HepG2 (cell line): ENCODE results near the gene PSMC5. TPM values are rescaled to one million over a fixed set of nuclear protein-coding genes. Genes with fewer than 3 reads are reported as not detected.
A peak's percentile ranks its signal among the peaks of the same experiment; 100 is the strongest.

ENCODE experiments used
- ATF7-NPFF ChIP-seq: sonication (generic); formaldehyde crosslinking; IDR thresholded peaks from 2 replicates; pipeline ENCODE4 v1.8.1; 2023; ENCODE audit warnings: mild to moderate bottlenecking, low read depth, missing genetic modification reagents, moderate library complexity
- CCDC6 ChIP-seq: sonication (generic); formaldehyde crosslinking; IDR thresholded peaks from 2 replicates; pipeline ENCODE4 v1.8.1; 2022; ENCODE audit warnings: mild to moderate bottlenecking, missing genetic modification reagents, moderate library complexity
- CEBPB ChIP-seq: IDR thresholded peaks from 2 replicates; pipeline ENCODE4 v1.6.1; 2011; ENCODE audit warnings: low read depth, low read length, improper control_type of control experiment, borderline replicate concordance
- CEBPG ChIP-seq: IDR thresholded peaks from 2 replicates; pipeline ENCODE4 v1.6.1; 2016
- FOXA3 ChIP-seq: IDR thresholded peaks from 2 replicates; pipeline ENCODE4 v1.6.1; 2016; ENCODE audit warnings: missing genetic modification reagents, missing compliant biosample characterization
- NFKB2 ChIP-seq: sonication (generic); formaldehyde crosslinking; IDR thresholded peaks from 2 replicates; pipeline ENCODE4 v1.4.0; 2020; ENCODE audit warnings: missing genetic modification reagents, borderline replicate concordance
- NFYB ChIP-seq: sonication (generic); formaldehyde crosslinking; IDR thresholded peaks from 2 replicates; pipeline ENCODE4 v1.4.0; 2020; ENCODE audit warnings: missing genetic modification reagents
- NFYC ChIP-seq: IDR thresholded peaks from 2 replicates; pipeline ENCODE4 v1.6.1; 2016; ENCODE audit warnings: missing genetic modification reagents, missing compliant biosample characterization
- ONECUT2 ChIP-seq: sonication (generic); formaldehyde crosslinking; IDR thresholded peaks from 2 replicates; pipeline ENCODE4 v1.4.0; 2020; ENCODE audit warnings: missing genetic modification reagents
- PATZ1 ChIP-seq: sonication (generic); formaldehyde crosslinking; IDR thresholded peaks from 2 replicates; pipeline ENCODE4 v1.4.0; 2020; ENCODE audit warnings: missing genetic modification reagents
- PLRG1 ChIP-seq: fragments of 450-650 bp; conservative IDR thresholded peaks from 2 replicates; pipeline ENCODE4 v1.6.1; 2016
- TSC22D2 ChIP-seq: sonication (generic); formaldehyde crosslinking; IDR thresholded peaks from 2 replicates; pipeline ENCODE4 v1.5.1; 2020; ENCODE audit warnings: missing genetic modification reagents, mild to moderate bottlenecking, borderline replicate concordance
- YEATS4 ChIP-seq: sonication (generic); formaldehyde crosslinking; IDR thresholded peaks from 2 replicates; pipeline ENCODE4 v1.4.0; 2020; ENCODE audit warnings: missing genetic modification reagents, borderline replicate concordance
- ZNF263 ChIP-seq: sonication (generic); formaldehyde crosslinking; IDR thresholded peaks from 2 replicates; pipeline ENCODE4 v1.4.0; 2020; ENCODE audit warnings: missing genetic modification reagents
- ZNF33A ChIP-seq: sonication (generic); formaldehyde crosslinking; IDR thresholded peaks from 2 replicates; pipeline ENCODE4 v1.5.1; 2020; ENCODE audit warnings: missing genetic modification reagents, mild to moderate bottlenecking, moderate library complexity, borderline replicate concordance
- ZNF552 ChIP-seq: sonication (generic); formaldehyde crosslinking; IDR thresholded peaks from 2 replicates; pipeline ENCODE4 v1.9.0; 2022; ENCODE audit warnings: missing genetic modification reagents, mild to moderate bottlenecking, borderline replicate concordance
- ZNF558 ChIP-seq: sonication (generic); formaldehyde crosslinking; IDR thresholded peaks from 2 replicates; pipeline ENCODE4 v1.9.0; 2022; ENCODE audit warnings: mild to moderate bottlenecking, missing genetic modification reagents, borderline replicate concordance
- ZNF703 ChIP-seq: sonication (generic); formaldehyde crosslinking; IDR thresholded peaks from 2 replicates; pipeline ENCODE4 v1.5.1; 2020; ENCODE audit warnings: missing genetic modification reagents, mild to moderate bottlenecking, moderate library complexity, borderline replicate concordance
- ZSCAN9 ChIP-seq: IDR thresholded peaks from 2 replicates; pipeline ENCODE4 v1.6.1; 2016; ENCODE audit warnings: borderline replicate concordance
- polyA plus RNA-seq, 8 experiments: library from polyadenylated mRNA; depleted of rRNA in 3 of 8; stranded (reverse) in 7 of 8; unstranded in 1 of 8; fragments of >200 nt; fragmentation: Illumina TruSeq in 4 of 8; extraction: Trizol in 4 of 8; gene quantifications; 2 replicates each; pipeline versions ENCODE4 v1.2.1 to v1.2.3, GENCODE V29; 2011 to 2016; ENCODE audit warnings: low read depth in 4 of 8, missing spikeins in 1 of 8, mixed read lengths in 1 of 8; ENCODE audit not compliant: insufficient read depth in 1 of 8
- total RNA-seq, 5 experiments: library from RNA; depleted of rRNA; stranded (reverse); fragments of >200 nt; fragmentation: Illumina TruSeq; extraction: Trizol; gene quantifications; 2 replicates each; pipeline ENCODE4 v1.2.3, GENCODE V29; 2016; ENCODE audit warnings: low read depth in 1 of 5
- TF ChIP-seq, protein P1 (sequence below): sonication (generic); formaldehyde crosslinking; conservative IDR thresholded peaks from 2 replicates; pipeline ENCODE4 v1.5.0; 2020; ENCODE audit warnings: missing genetic modification reagents
- TF ChIP-seq, protein P2 (sequence below): sonication (generic); formaldehyde crosslinking; IDR thresholded peaks from 2 replicates; pipeline ENCODE4 v1.5.0; 2020; ENCODE audit warnings: mild to moderate bottlenecking, missing genetic modification reagents
- TF ChIP-seq, protein P3 (sequence below): sonication (generic); formaldehyde crosslinking; IDR thresholded peaks from 2 replicates; pipeline ENCODE4 v1.5.0; 2020; ENCODE audit warnings: mild to moderate bottlenecking, missing genetic modification reagents

Gene PSMC5
- total and polyA plus RNA-seq, 2 of the 13 experiments (the other 11 are each of a cell fraction or from before 2014, with no cell fraction given) = 35.3 to 128 TPM

GRCh38 chr17:63827002-63827800 is at the start of gene PSMC5, which contains the start of gene FTSJ3 (continued):
- TF ChIP-seq ONECUT2 = no peak
- peak; percentile 36; the same call in 1 of the 2 replicates for TF ChIP-seq FOXA3 (CRISPR knock-in tag)
- no peak for TF ChIP-seq PLRG1
- TF ChIP-seq, protein P1, sequence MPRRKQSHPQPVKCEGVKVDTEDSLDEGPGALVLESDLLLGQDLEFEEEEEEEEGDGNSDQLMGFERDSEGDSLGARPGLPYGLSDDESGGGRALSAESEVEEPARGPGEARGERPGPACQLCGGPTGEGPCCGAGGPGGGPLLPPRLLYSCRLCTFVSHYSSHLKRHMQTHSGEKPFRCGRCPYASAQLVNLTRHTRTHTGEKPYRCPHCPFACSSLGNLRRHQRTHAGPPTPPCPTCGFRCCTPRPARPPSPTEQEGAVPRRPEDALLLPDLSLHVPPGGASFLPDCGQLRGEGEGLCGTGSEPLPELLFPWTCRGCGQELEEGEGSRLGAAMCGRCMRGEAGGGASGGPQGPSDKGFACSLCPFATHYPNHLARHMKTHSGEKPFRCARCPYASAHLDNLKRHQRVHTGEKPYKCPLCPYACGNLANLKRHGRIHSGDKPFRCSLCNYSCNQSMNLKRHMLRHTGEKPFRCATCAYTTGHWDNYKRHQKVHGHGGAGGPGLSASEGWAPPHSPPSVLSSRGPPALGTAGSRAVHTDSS (CRISPR knock-in tag) = no peak
- peak; percentile 79; the same call in 1 of the 2 replicates for TF ChIP-seq CCDC6 (CRISPR knock-in tag)
- peak; percentile 59; the same call in 1 of the 2 replicates for TF ChIP-seq TSC22D2 (CRISPR knock-in tag)
- TF ChIP-seq PATZ1 (CRISPR knock-in tag) = peak; percentile 33; the same call in 1 of the 2 replicates
- peak; percentile 95; the same call in 1 of the 2 replicates for TF ChIP-seq ZNF558
- TF ChIP-seq ZNF703 (CRISPR knock-in tag) = no peak
- TF ChIP-seq ZNF263 (CRISPR knock-in tag) = peak; percentile 60
- peak; percentile 81; the same call in 1 of the 2 replicates for TF ChIP-seq NFKB2 (CRISPR knock-in tag)
- TF ChIP-seq ZNF33A (CRISPR knock-in tag) = 0 out of 2 replicates have a peak, but pooled peaks have one; percentile 85
- TF ChIP-seq ZNF552 (CRISPR knock-in tag) = peak; percentile 91; the same call in 1 of the 2 replicates
- TF ChIP-seq YEATS4 (CRISPR knock-in tag) = peak; percentile 96
- peak; percentile 97 for TF ChIP-seq ATF7-NPFF (CRISPR knock-in tag)
- peak; percentile 27; the same call in 1 of the 2 replicates for TF ChIP-seq CEBPG (CRISPR knock-in tag)
- TF ChIP-seq, protein P2, sequence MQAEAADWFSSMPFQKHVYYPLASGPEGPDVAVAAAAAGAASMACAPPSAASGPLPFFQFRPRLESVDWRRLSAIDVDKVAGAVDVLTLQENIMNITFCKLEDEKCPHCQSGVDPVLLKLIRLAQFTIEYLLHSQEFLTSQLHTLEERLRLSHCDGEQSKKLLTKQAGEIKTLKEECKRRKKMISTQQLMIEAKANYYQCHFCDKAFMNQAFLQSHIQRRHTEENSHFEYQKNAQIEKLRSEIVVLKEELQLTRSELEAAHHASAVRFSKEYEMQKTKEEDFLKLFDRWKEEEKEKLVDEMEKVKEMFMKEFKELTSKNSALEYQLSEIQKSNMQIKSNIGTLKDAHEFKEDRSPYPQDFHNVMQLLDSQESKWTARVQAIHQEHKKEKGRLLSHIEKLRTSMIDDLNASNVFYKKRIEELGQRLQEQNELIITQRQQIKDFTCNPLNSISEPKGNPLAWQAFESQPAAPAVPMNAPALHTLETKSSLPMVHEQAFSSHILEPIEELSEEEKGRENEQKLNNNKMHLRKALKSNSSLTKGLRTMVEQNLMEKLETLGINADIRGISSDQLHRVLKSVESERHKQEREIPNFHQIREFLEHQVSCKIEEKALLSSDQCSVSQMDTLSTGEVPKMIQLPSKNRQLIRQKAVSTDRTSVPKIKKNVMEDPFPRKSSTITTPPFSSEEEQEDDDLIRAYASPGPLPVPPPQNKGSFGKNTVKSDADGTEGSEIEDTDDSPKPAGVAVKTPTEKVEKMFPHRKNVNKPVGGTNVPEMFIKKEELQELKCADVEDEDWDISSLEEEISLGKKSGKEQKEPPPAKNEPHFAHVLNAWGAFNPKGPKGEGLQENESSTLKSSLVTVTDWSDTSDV (CRISPR knock-in tag) = no peak
- TF ChIP-seq ZSCAN9 (CRISPR knock-in tag) = peak; percentile 57; the same call in 1 of the 2 replicates
- no peak for TF ChIP-seq CEBPB
- TF ChIP-seq NFYB (CRISPR knock-in tag) = peak; percentile 44; the same call in 1 of the 2 replicates
- TF ChIP-seq, protein P3, sequence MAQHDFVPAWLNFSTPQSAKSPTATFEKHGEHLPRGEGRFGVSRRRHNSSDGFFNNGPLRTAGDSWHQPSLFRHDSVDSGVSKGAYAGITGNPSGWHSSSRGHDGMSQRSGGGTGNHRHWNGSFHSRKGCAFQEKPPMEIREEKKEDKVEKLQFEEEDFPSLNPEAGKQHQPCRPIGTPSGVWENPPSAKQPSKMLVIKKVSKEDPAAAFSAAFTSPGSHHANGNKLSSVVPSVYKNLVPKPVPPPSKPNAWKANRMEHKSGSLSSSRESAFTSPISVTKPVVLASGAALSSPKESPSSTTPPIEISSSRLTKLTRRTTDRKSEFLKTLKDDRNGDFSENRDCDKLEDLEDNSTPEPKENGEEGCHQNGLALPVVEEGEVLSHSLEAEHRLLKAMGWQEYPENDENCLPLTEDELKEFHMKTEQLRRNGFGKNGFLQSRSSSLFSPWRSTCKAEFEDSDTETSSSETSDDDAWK = no peak
- peak; percentile 22 for TF ChIP-seq NFYC
